Activated CD8-positive, alpha-beta T cell treated with anti-CD3 and anti-CD28 coated beads for 36 hours (primary cell): Measurements from ENCODE around the gene SMIM41. TPM values are rescaled to one million over a fixed set of nuclear protein-coding genes. Genes with fewer than 3 reads are reported as not detected.

Experiments used
- ATAC-seq: fragments of 200-7000 bp; cut with Tn5 transposase; one replicate; pipeline ENCODE4 v1.10.0; 2021; ENCODE audit warnings: mild to moderate bottlenecking, moderate library complexity
- CTCF ChIA-PET: fragments of 350-600 bp; sonication (Branson Sonifier 250); formaldehyde crosslinking; loops from one replicate; lab custom pipeline; 2021; ENCODE audit warnings: antibody characterized with exemption; lab: Charles Lee
- POLR2A ChIA-PET: fragments of 350-600 bp; sonication (Branson Sonifier 250); formaldehyde crosslinking; loops from one replicate; lab custom pipeline; 2021; ENCODE audit warnings: antibody characterized with exemption; lab: Charles Lee
- DNase-seq: peaks from one replicate; pipeline ENCODE4 v3.0.0-alpha.2; 2020
- H3K27ac Mint-ChIP-seq: one replicate; pipeline ENCODE4 v1.8.0; 2021; ENCODE audit warnings: mild to moderate bottlenecking, mixed read lengths
- H3K27me3 Mint-ChIP-seq: one replicate; pipeline ENCODE4 v1.8.0; 2021; ENCODE audit warnings: mixed read lengths
- H3K36me3 Mint-ChIP-seq: one replicate; pipeline ENCODE4 v1.8.0; 2021; ENCODE audit warnings: low read depth, mixed read lengths
- H3K4me1 Mint-ChIP-seq: one replicate; pipeline ENCODE4 v1.8.0; 2021; ENCODE audit warnings: low read depth, mixed read lengths
- H3K4me3 Mint-ChIP-seq: one replicate; pipeline ENCODE4 v1.8.0; 2021; ENCODE audit warnings: mild to moderate bottlenecking, moderate library complexity, mixed read lengths
- H3K9me3 Mint-ChIP-seq: one replicate; pipeline ENCODE4 v1.8.0; 2021; ENCODE audit warnings: mixed read lengths
- CTCF ChIP-seq: fragments of 200-600 bp; IDR thresholded peaks from one replicate; pipeline ENCODE4 v1.8.0; 2022; ENCODE audit warnings: antibody characterized with exemption, mild to moderate bottlenecking
- intact Hi-C: fragments of 100-400 bp; cut with micrococcal nuclease; formaldehyde crosslinking; loops from one replicate; pipeline ENCODE4 v1.10.0; 2022
- total RNA-seq, 2 experiments: library from RNA; stranded (reverse); gene quantifications; one replicate each; pipeline ENCODE4 v1.2.3, GENCODE V29; 2021

The SMIM41 gene
- total RNA-seq, 2 experiments from 2014 or later: not detected

GRCh38 chr12:52149182-52149641, 69.7 kb downstream of the SMIM41 start:
- Mint-ChIP-seq H3K36me3 (no peaks in the 10 kb centered on the region), H3K27me3 (peaks cover 5% of the 10 kb centered on the region), H3K9me3 (no peaks in the 10 kb centered on the region), H3K4me1 (peaks cover 9% of the 10 kb centered on the region), H3K27ac (no peak overlapping the region), H3K4me3 (no peak overlapping the region)
- POLR2A ChIA-PET: no interaction called here
- intact Hi-C loops: no loop called here
- no peak for TF ChIP-seq CTCF
- CTCF ChIA-PET: interaction anchor here (1.0 to 1.3 kb wide), 3 partner anchors 9 to 64 kb away, joined by 3 to 4 read pairs (median 3); no protein-coding TSS in a partner anchor
- no peak for DNase-seq
- no peak for ATAC-seq

GRCh38 chr12:52149651-52150241, 70.2 kb downstream of the SMIM41 start:
- ChIA-PET CTCF (interaction anchor here (1.3 to 1.5 kb wide), 2 partner anchors 10 to 24 kb away, joined by 3 to 4 read pairs; no protein-coding TSS in a partner anchor), POLR2A (no interaction called here)
- TF ChIP-seq CTCF: no peak
- Mint-ChIP-seq H3K4me3 (no peak overlapping the region), H3K27me3 (peaks cover 5% of the 10 kb centered on the region), H3K4me1 (peaks cover 9% of the 10 kb centered on the region), H3K27ac (no peak overlapping the region), H3K9me3 (no peaks in the 10 kb centered on the region), H3K36me3 (no peaks in the 10 kb centered on the region)
- intact Hi-C loops: loop anchor here (10.0 kb wide), 1 partner anchor 725 kb away; no protein-coding TSS in a partner anchor
- no peak for ATAC-seq
- no peak for DNase-seq

GRCh38 chr12:52151153-52151836, 71.8 kb downstream of the SMIM41 start:
- ATAC-seq (no peak), DNase-seq (no peak)
- ChIA-PET POLR2A (no interaction called here), CTCF (interaction anchor here (1.5 to 1.6 kb wide), 2 partner anchors 25 to 728 kb away, joined by 3 read pairs; no protein-coding TSS in a partner anchor)
- no peaks in the 10 kb centered on the region for H3K9me3 Mint-ChIP-seq
- no peak for TF ChIP-seq CTCF
- no peak overlapping the region for H3K27ac Mint-ChIP-seq
- peaks cover 10% of the 10 kb centered on the region for H3K4me1 Mint-ChIP-seq
- intact Hi-C loops: loop anchor here (10.0 kb wide), 1 partner anchor 724 kb away; no protein-coding TSS in a partner anchor
- H3K4me3 Mint-ChIP-seq: no peak overlapping the region
- peaks cover 5% of the 10 kb centered on the region for H3K27me3 Mint-ChIP-seq
- no peaks in the 10 kb centered on the region for H3K36me3 Mint-ChIP-seq

- intact Hi-C loops: loop anchor here (10.0 kb wide), 1 partner anchor 723 kb away; no protein-coding TSS in a partner anchor
- TF ChIP-seq CTCF: peak; percentile 96
- H3K4me1 Mint-ChIP-seq: peaks cover 12% of the 10 kb centered on the region
- peak; percentile 88 for ATAC-seq
- no peak overlapping the region for H3K27ac Mint-ChIP-seq
- no peaks in the 10 kb centered on the region for H3K9me3 Mint-ChIP-seq
- POLR2A ChIA-PET: no interaction called here
- peaks cover 5% of the 10 kb centered on the region for H3K27me3 Mint-ChIP-seq
- no peak overlapping the region for H3K4me3 Mint-ChIP-seq
- peak; percentile 66 for DNase-seq
- CTCF ChIA-PET: interaction anchor here (0.6 to 1.6 kb wide), 2 partner anchors 12 to 727 kb away, joined by 3 read pairs; no protein-coding TSS in a partner anchor
- no peaks in the 10 kb centered on the region for H3K36me3 Mint-ChIP-seq
These were observed 72.6 kb downstream of the SMIM41 start for GRCh38 chr12:52151837-52152783.
